GM18507 (cell line): ENCODE results near the gene DNAJC11.
A peak's percentile ranks its signal among the peaks of the same experiment; 100 is the strongest.
"Not testable (repeated sequence)": the region's sequence is repeated elsewhere in the genome, so short reads cannot be mapped to it uniquely, and the experiment has no call there.

Experiments
- DNase-seq: peaks from one replicate; pipeline ENCODE4 v3.0.0; 2011; ENCODE audit warnings: low read depth; ENCODE audit not compliant: insufficient read length; ENCODE audit errors: extremely low spot score
- FAIRE-seq: peaks from 2 replicates; lab custom pipeline; 2011; peaks lifted over from hg19 to GRCh38; lab: Jason Lieb, UNC

DNAJC11 gene

DNA sequence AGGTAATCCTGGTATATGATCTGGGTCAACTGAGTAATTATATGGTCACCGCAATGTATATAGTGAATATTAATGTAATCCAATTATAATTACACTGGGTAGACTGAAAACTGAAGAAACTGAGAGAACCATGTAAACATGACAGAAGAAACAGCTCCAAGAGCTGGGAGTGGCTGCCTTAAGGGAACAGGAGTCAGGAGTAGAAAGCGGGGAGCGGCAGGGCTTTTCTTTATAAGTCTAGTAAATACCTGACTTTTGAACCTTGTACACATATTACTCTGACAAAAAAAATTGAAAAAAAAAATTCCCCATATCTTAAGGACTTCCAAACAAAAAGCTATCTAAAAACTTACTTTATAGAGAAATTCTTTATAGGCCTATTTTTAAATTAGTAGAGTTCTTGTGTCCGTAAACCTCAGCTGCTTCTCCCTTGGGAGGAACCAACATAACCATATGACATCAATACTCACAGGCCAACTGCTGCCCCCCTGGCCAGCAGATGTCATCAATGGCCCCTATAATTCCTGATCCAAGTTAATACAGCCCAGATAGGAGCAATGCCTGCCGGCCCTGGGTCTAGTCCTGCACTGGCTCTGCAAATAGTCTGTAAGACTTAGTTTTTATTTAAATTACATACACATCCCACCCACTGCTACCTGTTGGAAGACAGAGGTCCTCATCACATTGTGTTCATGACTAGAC lies 43.1 kb downstream of the DNAJC11 start:
- FAIRE-seq (no peak), DNase-seq (no peak)

GRCh38 chr1:6657138-6657537 lies 44.5 kb downstream of the DNAJC11 start:
- no peak for FAIRE-seq
- no peak for DNase-seq

- DNase-seq (no peak), FAIRE-seq (no peak)
Observed at GRCh38 chr1:6653436-6654290, 48.0 kb downstream of the DNAJC11 start.

GRCh38 chr1:6652986-6653385 lies 48.6 kb downstream of the DNAJC11 start:
- DNase-seq (no peak), FAIRE-seq (no peak)

- no peak for FAIRE-seq
- DNase-seq, result no peak
Observed at GRCh38 chr1:6651909-6652308, 49.7 kb downstream of the DNAJC11 start.

- DNase-seq (no peak), FAIRE-seq (no peak)
Observed at GRCh38 chr1:6648556-6648955, 53.1 kb downstream of the DNAJC11 start.

GRCh38 chr1:6646499-6647148 lies 55.0 kb downstream of the DNAJC11 start:
- peak; percentile 35 for FAIRE-seq
- DNase-seq, result no peak

DNA sequence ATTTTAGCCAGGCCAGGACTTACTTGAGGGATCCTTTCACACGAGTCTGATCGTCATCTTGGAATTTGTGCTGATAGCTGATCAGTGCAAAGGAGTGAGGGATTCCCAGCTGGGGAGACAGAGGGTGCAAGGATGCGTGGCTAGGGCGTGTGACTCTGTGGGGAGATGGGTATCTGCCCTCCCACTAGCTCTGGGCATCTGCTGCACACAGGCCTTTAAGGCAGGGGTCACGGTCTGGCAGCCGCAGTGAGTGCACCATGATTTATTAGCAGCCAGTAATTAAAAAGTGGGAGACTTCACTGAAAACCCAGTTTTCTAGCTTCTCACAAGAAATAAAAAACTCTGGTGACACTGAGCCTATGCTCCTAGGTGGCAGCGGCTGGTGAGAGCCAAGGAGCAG lies 56.6 kb downstream of the DNAJC11 start:
- no peak for DNase-seq
- FAIRE-seq, result no peak

DNA sequence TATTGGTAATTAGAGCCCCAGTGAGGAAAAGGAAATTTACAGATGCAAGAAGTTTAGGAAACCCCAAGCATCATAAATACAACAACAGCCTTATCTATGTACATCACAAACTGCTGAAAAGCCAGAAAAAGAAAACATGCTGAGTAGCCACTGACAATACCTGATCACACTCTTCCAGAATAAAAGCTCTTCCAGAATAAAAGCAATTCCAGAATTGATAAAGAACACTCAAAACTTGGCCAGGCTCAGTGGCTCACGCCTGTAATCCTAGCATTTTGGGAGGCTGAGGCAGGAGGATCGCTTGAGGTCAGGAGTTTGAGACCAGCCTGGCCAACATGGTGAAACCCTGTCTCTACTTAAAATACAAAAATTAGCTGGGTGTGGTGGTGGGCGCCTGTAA lies 60.7 kb downstream of the DNAJC11 start:
- DNase-seq, FAIRE-seq: not testable (repeated sequence)

GRCh38 chr1:6638226-6638625 lies 63.4 kb downstream of the DNAJC11 start:
- DNase-seq (no peak), FAIRE-seq (no peak)

GRCh38 chr1:6637770-6638169 lies 63.8 kb downstream of the DNAJC11 start:
- FAIRE-seq, result no peak

GRCh38 chr1:6636778-6637177 lies 64.8 kb downstream of the DNAJC11 start:
- not testable (repeated sequence) for FAIRE-seq, DNase-seq

More at GRCh38 chr1:6637770-6638169, 63.8 kb downstream of the DNAJC11 start:
- no peak for DNase-seq

- DNase-seq, result no peak
- FAIRE-seq, result no peak
Observed at GRCh38 chr1:6635910-6636760, 65.5 kb downstream of the DNAJC11 start.

DNA sequence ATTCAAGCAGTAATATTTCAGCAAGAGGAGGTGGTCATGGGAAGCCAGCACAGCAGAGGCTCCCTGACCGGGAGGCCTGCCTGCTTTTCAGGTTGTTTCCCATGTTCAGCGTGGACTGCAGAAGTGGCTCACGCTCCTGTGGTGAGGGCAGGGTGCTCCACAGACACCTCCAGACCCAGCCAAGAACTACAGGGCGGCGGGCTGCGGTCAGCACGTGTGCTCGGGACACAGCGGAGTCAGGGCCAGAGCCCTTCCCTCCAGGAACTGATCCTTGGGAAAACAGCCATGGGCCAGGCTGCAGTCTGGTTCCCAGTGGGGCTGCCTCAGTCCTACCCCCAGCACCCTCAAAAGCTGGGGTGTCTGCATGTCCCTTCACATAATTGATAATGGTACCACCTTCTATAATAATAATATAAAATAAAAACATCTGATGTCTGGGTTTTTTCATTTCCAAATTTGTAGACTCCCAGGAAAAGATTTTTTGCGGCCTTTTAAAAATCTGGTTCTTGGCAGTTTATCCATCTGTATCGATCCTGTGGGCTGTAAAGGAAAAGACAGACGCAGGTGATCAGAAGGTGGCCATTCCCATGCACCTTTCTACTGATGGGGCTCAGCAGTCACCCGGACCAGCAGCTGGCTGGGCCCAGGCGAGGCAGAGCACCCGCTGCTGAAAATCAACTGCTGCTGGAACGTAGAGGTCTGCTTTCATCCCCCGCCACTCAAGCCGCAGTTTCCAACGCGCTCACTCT lies 66.3 kb downstream of the DNAJC11 start:
- FAIRE-seq, result no peak
- DNase-seq, result no peak

- FAIRE-seq (no peak), DNase-seq (no peak)
Observed at GRCh38 chr1:6634371-6635052, 67.1 kb downstream of the DNAJC11 start.

GRCh38 chr1:6632588-6633514 lies 68.8 kb downstream of the DNAJC11 start:
- no peak for DNase-seq
- no peak for FAIRE-seq

DNA sequence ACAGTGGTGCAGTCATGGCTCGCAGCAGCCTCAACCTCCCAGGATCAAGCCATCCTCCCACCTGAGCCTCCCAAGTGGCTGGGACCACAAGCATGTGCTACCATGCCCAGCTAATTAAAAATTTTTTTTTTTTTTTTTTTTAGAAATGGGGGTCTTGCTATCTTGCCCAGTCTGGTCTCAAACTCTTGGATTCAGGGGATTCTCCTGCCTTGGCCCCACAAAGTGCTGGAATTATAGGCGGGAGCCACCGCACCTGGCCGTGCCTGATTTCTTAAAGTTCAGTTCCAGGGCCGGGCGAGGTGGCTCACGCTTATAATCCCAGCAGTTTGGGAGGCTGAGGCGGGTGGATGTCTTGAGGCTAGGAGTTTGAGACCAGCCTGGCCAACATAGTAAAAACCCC lies 70.6 kb downstream of the DNAJC11 start:
- FAIRE-seq (no peak), DNase-seq (no peak)
